Lower lobe of right lung (tissue), 2 donors: ENCODE results near the gene SAMD15. TPM values are rescaled to one million over a fixed set of nuclear protein-coding genes. Genes with fewer than 3 reads are reported as not detected.

Source experiments
- ATAC-seq, 2 donors: fragments of 200-7000 bp; cut with Tn5 transposase; one replicate each; pipeline ENCODE4 v1.9.1; 2020 to 2022; ENCODE audit warnings: mild to moderate bottlenecking in 2 of 2, moderate library complexity in 2 of 2
- DNase-seq: peaks from one replicate; pipeline ENCODE4 v3.0.0-alpha.2; 2020
- H3K27ac ChIP-seq: fragments of 200-600 bp; one replicate; pipeline ENCODE4 v1.8.0; 2022
- H3K27me3 ChIP-seq: fragments of 200-600 bp; one replicate; pipeline ENCODE4 v1.8.0; 2022; ENCODE audit warnings: low read depth
- H3K36me3 ChIP-seq: fragments of 200-600 bp; one replicate; pipeline ENCODE4 v1.8.0; 2022; ENCODE audit warnings: mild to moderate bottlenecking
- H3K4me1 ChIP-seq: fragments of 200-600 bp; one replicate; pipeline ENCODE4 v1.8.0; 2022
- H3K4me3 ChIP-seq: fragments of 200-600 bp; one replicate; pipeline ENCODE4 v1.8.0; 2022; ENCODE audit warnings: mild to moderate bottlenecking
- H3K9me3 ChIP-seq: fragments of 200-600 bp; one replicate; pipeline ENCODE4 v1.8.0; 2022
- intact Hi-C: fragments of 100-400 bp; cut with DNase I; formaldehyde crosslinking; loops from one replicate; pipeline ENCODE4 v1.11.0; 2022
- total RNA-seq: library from RNA; stranded (reverse); fragmentation: NEBNext Ultra II Directional; extraction: Animal tissue kit (Norgen Biotek cat#: 25700); gene quantifications from one replicate; pipeline ENCODE4 v1.2.1, GENCODE V29; 2021
- TF ChIP-seq, protein P1 (sequence below): fragments of 200-600 bp; IDR thresholded peaks from one replicate; pipeline ENCODE4 v1.8.0; 2022; ENCODE audit warnings: antibody characterized with exemption, mild to moderate bottlenecking
- donor health status: DM: no; HTN: yes; CAD: no; lungs with severe emphysema.

The SAMD15 gene
- total RNA-seq, 1 donor from 2014 or later, result 2.8 TPM

DNA sequence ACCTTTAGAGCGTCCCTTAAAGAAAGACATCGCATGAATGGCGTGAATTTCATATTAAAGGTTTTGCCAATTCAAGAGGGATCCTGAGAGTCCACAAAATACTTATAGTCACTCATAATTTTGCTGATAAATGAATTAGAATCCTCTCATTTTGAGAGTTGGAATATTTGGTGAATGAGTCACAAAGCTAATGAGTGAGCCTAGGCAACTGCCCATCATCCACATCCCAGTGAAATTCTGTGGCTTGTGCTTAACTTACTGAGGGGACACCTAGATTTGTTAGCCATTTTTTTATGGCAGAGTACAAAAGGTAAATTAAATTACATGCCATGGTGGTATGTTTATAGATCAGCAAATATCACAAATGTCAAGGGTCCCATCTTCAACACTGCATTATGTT lies 58.9 kb downstream of the SAMD15 start:
- Histone ChIP-seq H3K27ac (no peak overlapping the region), H3K4me1 (no peaks in the 10 kb centered on the region), H3K4me3 (no peak overlapping the region), H3K36me3 (peaks cover 89% of the 10 kb centered on the region), H3K9me3 (no peaks in the 10 kb centered on the region), H3K27me3 (no peaks in the 10 kb centered on the region)
- DNase-seq, result no peak
- TF ChIP-seq, protein P1, sequence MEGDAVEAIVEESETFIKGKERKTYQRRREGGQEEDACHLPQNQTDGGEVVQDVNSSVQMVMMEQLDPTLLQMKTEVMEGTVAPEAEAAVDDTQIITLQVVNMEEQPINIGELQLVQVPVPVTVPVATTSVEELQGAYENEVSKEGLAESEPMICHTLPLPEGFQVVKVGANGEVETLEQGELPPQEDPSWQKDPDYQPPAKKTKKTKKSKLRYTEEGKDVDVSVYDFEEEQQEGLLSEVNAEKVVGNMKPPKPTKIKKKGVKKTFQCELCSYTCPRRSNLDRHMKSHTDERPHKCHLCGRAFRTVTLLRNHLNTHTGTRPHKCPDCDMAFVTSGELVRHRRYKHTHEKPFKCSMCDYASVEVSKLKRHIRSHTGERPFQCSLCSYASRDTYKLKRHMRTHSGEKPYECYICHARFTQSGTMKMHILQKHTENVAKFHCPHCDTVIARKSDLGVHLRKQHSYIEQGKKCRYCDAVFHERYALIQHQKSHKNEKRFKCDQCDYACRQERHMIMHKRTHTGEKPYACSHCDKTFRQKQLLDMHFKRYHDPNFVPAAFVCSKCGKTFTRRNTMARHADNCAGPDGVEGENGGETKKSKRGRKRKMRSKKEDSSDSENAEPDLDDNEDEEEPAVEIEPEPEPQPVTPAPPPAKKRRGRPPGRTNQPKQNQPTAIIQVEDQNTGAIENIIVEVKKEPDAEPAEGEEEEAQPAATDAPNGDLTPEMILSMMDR, result no peak
- no peak for ATAC-seq
- intact Hi-C loops, result no loop called here

DNA sequence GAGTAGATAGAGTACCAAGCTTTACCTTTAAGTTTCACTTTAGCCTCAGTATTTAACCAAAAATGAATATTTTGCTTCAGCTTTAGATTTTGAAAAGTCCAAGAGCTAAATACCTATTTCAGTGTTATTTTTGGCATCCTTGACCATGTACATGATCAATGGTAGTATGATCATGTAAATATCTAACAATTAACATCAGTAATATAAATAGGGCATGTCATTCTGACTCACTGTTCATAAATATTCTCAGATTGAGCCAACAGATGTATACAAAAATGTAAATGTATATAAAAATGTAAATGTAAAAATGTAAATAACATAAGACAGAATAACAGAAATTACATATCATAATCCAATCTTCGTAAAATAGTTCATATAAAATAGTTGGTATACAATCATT lies 61.4 kb downstream of the SAMD15 start:
- TF ChIP-seq, protein P1, result no peak
- no peak for ATAC-seq
- no peak for DNase-seq
- H3K4me3 ChIP-seq, result no peak overlapping the region
- H3K9me3 ChIP-seq, result no peaks in the 10 kb centered on the region
- H3K36me3 ChIP-seq, result peaks cover 89% of the 10 kb centered on the region
- intact Hi-C loops, result no loop called here
- H3K27ac ChIP-seq, result no peak overlapping the region
- no peaks in the 10 kb centered on the region for H3K27me3 ChIP-seq
- no peaks in the 10 kb centered on the region for H3K4me1 ChIP-seq

DNA sequence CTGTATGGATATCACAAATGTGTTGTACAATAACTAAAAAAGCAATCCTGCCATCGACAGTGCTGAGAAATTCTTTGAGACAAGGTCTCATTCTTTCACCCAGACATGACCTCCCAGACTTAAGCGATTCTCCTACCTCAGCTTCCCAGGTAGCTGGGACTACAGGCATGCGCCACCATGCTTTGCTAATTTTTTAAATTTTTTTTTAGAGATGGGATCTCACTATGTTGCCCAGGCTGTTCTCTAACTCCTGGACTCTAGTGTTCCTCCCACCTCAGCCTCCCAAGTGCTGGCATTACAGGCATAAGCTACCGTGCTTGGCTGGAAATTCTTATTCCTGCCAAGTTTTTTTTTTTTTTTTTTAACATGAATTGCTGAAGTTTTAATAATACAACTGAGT lies 62.7 kb downstream of the SAMD15 start:
- no peak for DNase-seq
- peaks cover 89% of the 10 kb centered on the region for H3K36me3 ChIP-seq
- no peaks in the 10 kb centered on the region for H3K9me3 ChIP-seq

More for the DNA sequence above, 62.7 kb downstream of the SAMD15 start:
- Histone ChIP-seq H3K27ac (no peak overlapping the region), H3K27me3 (no peaks in the 10 kb centered on the region), H3K4me3 (no peak overlapping the region), H3K4me1 (no peaks in the 10 kb centered on the region)
- intact Hi-C loops, result no loop called here
- TF ChIP-seq, protein P1, result no peak
- ATAC-seq, result no peak

Other genes starting within 250 kb of the SAMD15 start
- gene ZDHHC22, start 235.6 kb upstream of the SAMD15 start, total RNA-seq, result not detected
- gene TMEM63C, start 195.6 kb upstream of the SAMD15 start, total RNA-seq, result 0.27 TPM
- gene NGB, start 106.2 kb upstream of the SAMD15 start, total RNA-seq, result not detected
- 23.5 TPM for gene POMT2, start 56.5 kb upstream of the SAMD15 start, total RNA-seq
- 12.5 TPM for gene GSTZ1, start 56.3 kb upstream of the SAMD15 start, total RNA-seq
- 12.1 TPM for gene TMED8, start 285 bp upstream of the SAMD15 start, total RNA-seq
- 0.77 TPM for gene NOXRED1, start 46.1 kb downstream of the SAMD15 start, total RNA-seq
- 18.4 TPM for gene VIPAS39, start 80.2 kb downstream of the SAMD15 start, total RNA-seq
- 122 TPM for gene AHSA1, start 80.7 kb downstream of the SAMD15 start, total RNA-seq
- not detected for gene ISM2, start 121.4 kb downstream of the SAMD15 start, total RNA-seq
- 46.1 TPM for gene SPTLC2, start 239.3 kb downstream of the SAMD15 start, total RNA-seq